Fibroblast of skin of right quadriceps (primary cell): ENCODE data around the gene RNF123.

ENCODE experiments used
- DNase-seq: peaks from one replicate; pipeline ENCODE4 v3.0.0-alpha.2; 2013

RNF123 gene

GRCh38 chr3:49689046-49689907 is at the start of gene RNF123, which contains the start of gene MST1:
TSS of gene RNF123 (plus strand) at chr3:49689557. CDS start at chr3:49691166, 1,609 bp downstream.
TSS of gene MST1 (minus strand) at chr3:49689474. CDS start at chr3:49688691, 783 bp downstream.
- DNase-seq = peak; percentile 91

DNA sequence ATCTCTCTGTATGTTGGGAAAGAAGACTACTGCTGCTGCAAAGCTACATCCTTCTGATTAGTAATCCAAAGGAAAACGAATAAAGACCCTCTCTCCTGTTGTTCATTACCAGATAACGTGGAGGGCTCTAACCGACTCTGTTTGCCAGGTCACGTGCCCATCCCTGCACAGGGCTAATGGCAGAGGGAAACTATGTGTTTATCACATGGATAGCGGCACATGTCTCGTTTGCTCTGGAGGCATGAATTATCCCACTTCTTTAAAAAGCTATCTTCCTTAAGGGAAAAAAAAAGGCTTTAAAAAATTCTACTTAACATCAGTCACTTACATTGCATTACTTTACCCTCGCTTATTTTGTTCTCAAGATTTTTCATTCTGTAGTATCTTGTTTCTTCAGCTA is 48.1 kb upstream of the RNF123 start:
- DNase-seq = no peak

DNA sequence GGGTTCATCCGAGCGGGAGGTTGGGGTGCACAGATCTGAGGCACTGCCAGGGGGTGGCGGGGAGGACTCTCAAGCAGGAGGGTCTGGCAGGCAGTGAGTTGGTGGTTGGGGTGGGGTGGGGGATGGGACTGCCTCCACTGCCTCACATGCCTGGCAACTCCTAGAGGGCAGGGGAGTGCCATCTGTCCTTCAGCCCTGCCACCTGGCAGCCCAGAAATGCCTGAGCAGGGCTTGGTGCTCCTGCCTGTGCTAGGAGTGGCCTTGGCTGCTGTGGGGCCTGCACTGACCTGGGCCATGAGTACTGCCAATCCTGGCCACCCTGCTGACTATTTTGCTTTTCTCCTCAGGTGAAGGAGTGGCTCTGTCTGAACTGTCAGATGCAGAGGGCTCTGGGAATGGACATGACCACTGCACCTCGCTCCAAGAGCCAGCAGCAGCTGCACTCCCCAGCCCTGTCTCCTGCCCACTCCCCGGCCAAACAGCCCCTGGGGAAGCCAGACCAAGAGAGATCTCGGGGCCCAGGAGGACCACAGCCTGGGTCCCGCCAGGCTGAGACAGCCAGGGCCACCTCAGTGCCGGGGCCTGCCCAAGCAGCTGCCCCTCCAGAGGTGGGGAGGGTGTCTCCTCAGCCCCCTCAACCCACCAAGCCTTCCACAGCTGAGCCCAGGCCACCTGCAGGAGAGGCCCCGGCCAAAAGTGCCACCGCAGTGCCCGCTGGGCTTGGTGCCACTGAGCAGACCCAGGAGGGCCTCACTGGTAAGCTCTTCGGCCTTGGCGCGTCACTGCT is 47.2 kb upstream of the RNF123 start:
- no peak for DNase-seq

DNA sequence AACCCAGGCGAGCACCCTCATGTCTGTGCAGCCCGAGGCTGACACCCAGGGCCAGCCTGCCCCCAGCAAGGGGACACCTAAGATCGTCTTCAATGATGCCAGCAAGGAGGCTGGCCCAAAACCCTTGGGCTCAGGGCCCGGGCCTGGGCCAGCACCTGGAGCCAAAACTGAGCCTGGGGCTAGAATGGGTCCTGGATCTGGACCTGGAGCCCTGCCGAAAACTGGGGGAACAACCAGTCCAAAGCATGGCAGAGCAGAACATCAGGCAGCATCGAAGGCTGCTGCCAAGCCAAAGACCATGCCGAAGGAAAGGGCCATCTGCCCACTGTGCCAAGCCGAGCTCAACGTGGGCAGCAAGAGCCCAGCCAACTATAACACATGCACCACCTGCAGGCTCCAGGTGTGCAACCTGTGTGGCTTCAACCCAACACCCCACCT is 46.6 kb upstream of the RNF123 start:
- DNase-seq = no peak

GRCh38 chr3:49644684-49645083 is 44.7 kb upstream of the RNF123 start:
- no peak for DNase-seq

DNA sequence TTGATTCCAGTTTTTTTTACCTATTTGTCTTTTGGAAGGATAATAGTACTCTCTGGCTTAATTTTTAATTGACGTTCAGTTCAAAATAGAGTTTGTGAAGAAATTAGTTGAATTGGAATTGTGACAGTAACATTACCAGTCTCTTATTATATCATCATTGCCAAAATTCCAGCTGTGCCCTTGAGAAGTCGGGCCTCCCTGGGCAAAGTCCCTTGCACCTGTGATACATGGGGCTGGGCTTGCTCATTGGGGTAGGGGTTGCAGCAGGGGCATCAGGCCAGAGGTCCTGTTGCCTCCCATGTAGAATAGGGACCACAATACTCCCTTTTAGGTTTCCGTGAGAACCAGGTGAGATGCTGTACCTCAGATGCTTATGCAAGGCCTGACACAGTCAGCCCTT is 43.1 kb upstream of the RNF123 start:
- DNase-seq = no peak

GRCh38 chr3:49647741-49648140 is 41.6 kb upstream of the RNF123 start:
- no peak for DNase-seq

GRCh38 chr3:49648354-49649019 is 40.9 kb upstream of the RNF123 start:
- DNase-seq = no peak

GRCh38 chr3:49649576-49649975 is 39.8 kb upstream of the RNF123 start:
- no peak for DNase-seq

DNA sequence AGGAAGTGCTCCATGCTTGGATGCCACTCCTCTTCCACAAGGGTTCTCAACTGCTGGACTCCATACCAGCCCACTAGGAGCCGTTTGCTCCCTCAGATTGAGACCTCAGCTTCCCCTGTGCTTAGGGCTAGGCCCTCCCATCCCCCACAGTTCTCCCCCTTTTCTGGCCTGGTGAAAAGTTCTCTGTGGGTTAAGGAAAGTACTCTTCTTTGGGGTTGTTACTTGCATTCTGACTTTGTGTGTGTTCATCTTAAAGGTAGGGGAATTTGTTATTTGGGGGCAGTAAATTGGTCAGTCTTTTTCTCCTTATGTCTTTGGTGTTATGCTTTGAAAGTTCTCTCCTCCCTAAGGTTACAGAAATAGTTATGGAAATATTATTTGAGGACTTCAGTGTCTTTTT is 39.2 kb upstream of the RNF123 start:
- no peak for DNase-seq

- no peak for DNase-seq
Observed at GRCh38 chr3:49650637-49651036, 38.7 kb upstream of the RNF123 start.

DNA sequence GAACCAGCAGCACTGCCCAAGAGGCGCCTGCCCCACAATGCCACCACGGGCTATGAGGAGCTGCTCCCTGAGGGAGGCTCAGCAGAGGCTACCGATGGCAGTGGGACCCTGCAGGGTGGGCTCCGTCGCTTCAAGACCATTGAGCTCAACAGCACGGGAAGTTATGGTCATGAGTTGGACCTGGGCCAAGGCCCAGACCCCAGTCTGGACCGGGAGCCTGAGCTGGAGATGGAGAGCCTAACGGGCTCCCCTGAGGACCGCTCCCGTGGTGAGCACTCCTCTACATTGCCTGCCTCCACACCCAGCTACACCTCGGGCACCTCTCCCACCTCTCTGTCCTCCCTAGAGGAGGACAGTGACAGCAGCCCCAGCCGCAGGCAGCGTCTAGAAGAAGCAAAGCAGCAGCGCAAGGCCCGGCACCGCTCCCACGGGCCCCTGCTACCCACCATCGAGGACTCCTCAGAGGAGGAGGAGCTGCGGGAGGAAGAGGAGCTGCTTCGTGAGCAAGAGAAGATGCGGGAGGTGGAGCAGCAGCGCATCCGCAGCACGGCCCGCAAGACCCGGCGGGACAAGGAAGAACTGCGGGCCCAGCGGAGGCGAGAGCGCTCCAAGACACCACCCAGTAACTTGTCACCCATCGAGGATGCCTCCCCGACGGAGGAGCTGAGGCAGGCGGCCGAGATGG is 37.0 kb upstream of the RNF123 start:
- no peak for DNase-seq

- no peak for DNase-seq
Observed at GRCh38 chr3:49652903-49653415, 36.4 kb upstream of the RNF123 start.

- no peak for DNase-seq
Observed at GRCh38 chr3:49653621-49654020, 35.7 kb upstream of the RNF123 start.

DNA sequence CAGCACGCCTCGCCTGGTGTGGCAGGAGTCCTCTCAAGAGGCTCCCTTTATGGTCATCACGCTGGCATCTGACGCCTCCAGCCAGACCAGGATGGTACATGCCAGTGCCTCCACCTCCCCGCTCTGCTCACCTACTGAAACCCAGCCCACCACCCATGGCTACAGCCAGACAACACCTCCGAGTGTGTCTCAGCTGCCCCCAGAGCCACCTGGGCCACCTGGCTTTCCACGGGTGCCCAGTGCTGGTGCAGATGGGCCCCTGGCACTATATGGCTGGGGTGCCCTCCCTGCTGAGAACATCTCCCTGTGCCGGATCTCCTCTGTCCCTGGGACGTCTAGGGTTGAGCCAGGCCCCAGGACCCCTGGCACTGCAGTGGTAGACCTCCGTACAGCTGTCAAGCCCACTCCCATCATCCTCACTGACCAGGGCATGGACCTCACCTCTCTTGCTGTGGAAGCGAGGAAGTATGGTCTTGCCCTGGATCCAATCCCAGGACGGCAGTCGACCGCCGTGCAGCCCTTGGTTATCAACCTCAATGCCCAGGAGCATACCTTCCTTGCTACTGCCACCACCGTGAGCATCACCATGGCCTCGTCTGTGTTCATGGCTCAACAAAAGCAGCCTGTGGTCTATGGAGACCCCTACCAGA is 35.1 kb upstream of the RNF123 start:
- no peak for DNase-seq

DNA sequence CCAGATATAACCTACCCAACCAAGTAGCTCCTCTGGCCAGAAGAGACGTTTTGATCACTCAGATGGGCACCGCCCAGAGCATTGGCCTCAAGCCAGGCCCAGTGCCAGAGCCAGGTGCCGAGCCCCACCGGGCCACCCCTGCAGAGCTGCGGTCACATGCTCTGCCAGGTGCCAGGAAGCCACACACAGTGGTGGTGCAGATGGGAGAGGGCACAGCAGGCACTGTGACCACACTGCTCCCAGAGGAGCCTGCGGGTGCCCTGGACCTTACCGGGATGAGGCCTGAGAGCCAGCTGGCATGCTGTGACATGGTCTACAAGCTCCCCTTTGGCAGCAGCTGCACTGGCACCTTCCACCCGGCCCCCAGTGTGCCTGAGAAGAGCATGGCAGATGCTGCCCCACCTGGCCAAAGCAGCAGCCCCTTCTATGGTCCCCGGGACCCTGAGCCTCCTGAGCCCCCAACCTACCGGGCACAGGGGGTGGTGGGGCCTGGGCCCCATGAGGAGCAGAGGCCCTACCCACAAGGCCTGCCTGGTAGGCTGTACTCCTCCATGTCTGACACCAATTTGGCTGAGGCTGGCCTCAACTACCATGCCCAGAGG is 34.3 kb upstream of the RNF123 start:
- DNase-seq = no peak

DNA sequence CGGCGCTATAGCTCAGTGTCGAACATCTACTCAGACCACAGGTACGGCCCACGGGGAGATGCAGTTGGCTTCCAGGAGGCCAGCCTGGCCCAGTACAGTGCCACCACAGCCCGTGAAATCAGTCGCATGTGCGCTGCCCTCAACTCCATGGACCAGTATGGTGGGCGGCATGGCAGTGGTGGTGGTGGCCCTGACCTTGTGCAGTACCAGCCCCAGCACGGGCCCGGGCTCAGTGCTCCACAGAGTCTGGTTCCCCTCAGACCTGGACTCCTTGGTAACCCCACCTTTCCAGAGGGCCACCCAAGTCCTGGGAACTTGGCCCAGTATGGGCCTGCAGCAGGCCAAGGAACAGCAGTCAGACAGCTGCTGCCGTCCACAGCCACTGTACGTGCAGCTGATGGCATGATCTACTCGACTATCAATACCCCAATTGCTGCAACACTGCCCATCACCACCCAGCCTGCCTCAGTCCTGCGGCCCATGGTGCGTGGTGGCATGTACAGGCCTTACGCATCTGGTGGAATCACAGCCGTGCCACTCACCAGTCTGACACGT is 33.5 kb upstream of the RNF123 start:
- no peak for DNase-seq

GRCh38 chr3:49656541-49657112 is 32.7 kb upstream of the RNF123 start:
- DNase-seq = peak; percentile 24

- no peak for DNase-seq
Observed at GRCh38 chr3:49657208-49657915, 32.0 kb upstream of the RNF123 start.

- no peak for DNase-seq
Observed at GRCh38 chr3:49658711-49659110, 30.6 kb upstream of the RNF123 start.
